Cardiac muscle cell (in vitro differentiated cells and primary cell): Measurements from ENCODE around the gene SLAIN2. TPM values are rescaled to one million over a fixed set of nuclear protein-coding genes. Genes with fewer than 3 reads are reported as not detected.

Experiments
- DNase-seq, 2 donors: peaks; one replicate each; pipeline versions ENCODE4 v3.0.0 to v3.0.0-alpha.2; 2010 to 2017; ENCODE audit warnings: low read depth in 1 of 2, low spot score in 1 of 2
- H3K27ac ChIP-seq: fragments of 200-600 bp; sonication (generic); 2 replicates; pipeline ENCODE4 v1.5.1; 2016
- H3K27me3 ChIP-seq: fragments of 200-600 bp; sonication (generic); 2 replicates; pipeline ENCODE4 v1.6.0; 2016; ENCODE audit warnings: control low read depth
- H3K36me3 ChIP-seq: fragments of 200-600 bp; sonication (generic); 2 replicates; pipeline ENCODE4 v1.5.1; 2016; ENCODE audit warnings: control low read depth
- H3K4me1 ChIP-seq: fragments of 200-600 bp; sonication (generic); 2 replicates; pipeline ENCODE4 v1.8.1; 2017; ENCODE audit warnings: low read depth, mild to moderate bottlenecking, mixed run types
- H3K4me3 ChIP-seq: fragments of 200-600 bp; sonication (generic); 2 replicates; pipeline ENCODE4 v1.5.1; 2016; ENCODE audit warnings: mild to moderate bottlenecking
- H3K9me3 ChIP-seq: fragments of 200-600 bp; sonication (generic); 2 replicates; pipeline ENCODE4 v1.5.1; 2017; ENCODE audit warnings: low read depth, mild to moderate bottlenecking, control low read depth
- CTCF ChIP-seq: IDR thresholded peaks from 2 replicates; pipeline ENCODE4 v1.5.1; 2012; ENCODE audit warnings: low read depth, mild to moderate bottlenecking, low read length
- polyA plus RNA-seq: library from polyadenylated mRNA; unstranded; fragments of >200 nt; fragmentation: Nextera tagmentation; extraction: Ambion mirVana; gene quantifications from 2 replicates; pipeline ENCODE4 v1.2.1, GENCODE V29; 2016
- total RNA-seq: library from RNA; depleted of rRNA; stranded (reverse); fragments of >200 nt; gene quantifications from 2 replicates; pipeline ENCODE4 v1.2.3, GENCODE V29; 2016

Gene SLAIN2
- total and polyA plus RNA-seq, 2 experiments from 2014 or later = 23.8 to 92.5 TPM

GRCh38 chr4:48421101-48421500, 79.8 kb downstream of the SLAIN2 start:
- Histone ChIP-seq H3K27me3 (no peaks in the 10 kb centered on the region), H3K9me3 (no peaks in the 10 kb centered on the region), H3K27ac (no peak overlapping the region), H3K4me3 (no peak overlapping the region), H3K4me1 (no peaks in the 10 kb centered on the region), H3K36me3 (peaks cover 16% of the 10 kb centered on the region)
- no peak for DNase-seq
- TF ChIP-seq CTCF = no peak

GRCh38 chr4:48428926-48429325, 87.6 kb downstream of the SLAIN2 start:
- no peak for DNase-seq
- Histone ChIP-seq H3K4me3 (no peak overlapping the region), H3K27me3 (no peaks in the 10 kb centered on the region), H3K9me3 (no peaks in the 10 kb centered on the region), H3K4me1 (no peaks in the 10 kb centered on the region), H3K36me3 (no peaks in the 10 kb centered on the region), H3K27ac (no peak overlapping the region)
- TF ChIP-seq CTCF = no peak

- H3K9me3 ChIP-seq = no peaks in the 10 kb centered on the region
- no peaks in the 10 kb centered on the region for H3K27me3 ChIP-seq
- H3K27ac ChIP-seq = no peak overlapping the region
- no peaks in the 10 kb centered on the region for H3K36me3 ChIP-seq
- no peak for DNase-seq
- H3K4me3 ChIP-seq = no peak overlapping the region
- no peak for TF ChIP-seq CTCF
- H3K4me1 ChIP-seq = no peaks in the 10 kb centered on the region
Measured at GRCh38 chr4:48429709-48430474, 88.6 kb downstream of the SLAIN2 start.

GRCh38 chr4:48431401-48431800, 90.1 kb downstream of the SLAIN2 start:
- H3K36me3 ChIP-seq = no peaks in the 10 kb centered on the region
- no peaks in the 10 kb centered on the region for H3K4me1 ChIP-seq
- no peaks in the 10 kb centered on the region for H3K9me3 ChIP-seq
- H3K27me3 ChIP-seq = no peaks in the 10 kb centered on the region
- no peak overlapping the region for H3K27ac ChIP-seq
- TF ChIP-seq CTCF = no peak
- H3K4me3 ChIP-seq = no peak overlapping the region
- DNase-seq = no peak

GRCh38 chr4:48432017-48432416, 90.7 kb downstream of the SLAIN2 start:
- DNase-seq = no peak
- H3K4me3 ChIP-seq = no peak overlapping the region
- no peaks in the 10 kb centered on the region for H3K36me3 ChIP-seq
- TF ChIP-seq CTCF = no peak
- no peak overlapping the region for H3K27ac ChIP-seq
- H3K27me3 ChIP-seq = no peaks in the 10 kb centered on the region
- no peaks in the 10 kb centered on the region for H3K9me3 ChIP-seq
- no peaks in the 10 kb centered on the region for H3K4me1 ChIP-seq

GRCh38 chr4:48436318-48436717, 95.0 kb downstream of the SLAIN2 start:
- no peak overlapping the region for H3K27ac ChIP-seq
- H3K9me3 ChIP-seq = no peaks in the 10 kb centered on the region
- TF ChIP-seq CTCF = no peak
- no peaks in the 10 kb centered on the region for H3K36me3 ChIP-seq
- DNase-seq = no peak
- H3K27me3 ChIP-seq = no peaks in the 10 kb centered on the region
- peaks cover 5% of the 10 kb centered on the region for H3K4me1 ChIP-seq
- H3K4me3 ChIP-seq = no peak overlapping the region
